ENCODE results near the gene ACTR1A.

The ACTR1A gene

GRCh38 chr10:102485093-102485784, 17.3 kb downstream of the ACTR1A start:
- no peak for DNase-seq (ENCODE audit: low read depth in 2 of 2)

- DNase-seq (ENCODE audit: low read depth in 2 of 2), result no peak
Measured at GRCh38 chr10:102484021-102484420, 18.5 kb downstream of the ACTR1A start.

DNA sequence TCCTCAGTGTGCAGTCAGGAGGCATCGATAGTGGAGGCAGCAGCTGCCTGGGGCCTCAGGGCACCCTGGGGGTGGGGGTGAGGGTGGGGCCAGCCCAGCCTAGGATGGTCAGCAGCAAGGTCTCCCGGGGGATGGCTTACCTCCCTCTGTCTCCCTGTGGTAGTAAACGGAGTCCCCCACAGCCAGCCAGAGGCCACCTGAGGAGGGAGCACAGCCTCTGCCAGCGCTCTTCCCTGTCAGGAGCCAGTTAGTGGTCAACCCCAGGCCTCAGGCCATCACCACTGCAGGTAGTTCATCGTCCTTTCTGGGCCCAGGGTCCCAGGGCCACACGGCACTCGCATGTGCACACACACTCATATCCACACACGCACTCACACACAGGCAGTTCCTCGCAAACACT, 22.1 kb downstream of the ACTR1A start:
- DNase-seq (ENCODE audit: low read depth in 2 of 2), result no peak

DNA sequence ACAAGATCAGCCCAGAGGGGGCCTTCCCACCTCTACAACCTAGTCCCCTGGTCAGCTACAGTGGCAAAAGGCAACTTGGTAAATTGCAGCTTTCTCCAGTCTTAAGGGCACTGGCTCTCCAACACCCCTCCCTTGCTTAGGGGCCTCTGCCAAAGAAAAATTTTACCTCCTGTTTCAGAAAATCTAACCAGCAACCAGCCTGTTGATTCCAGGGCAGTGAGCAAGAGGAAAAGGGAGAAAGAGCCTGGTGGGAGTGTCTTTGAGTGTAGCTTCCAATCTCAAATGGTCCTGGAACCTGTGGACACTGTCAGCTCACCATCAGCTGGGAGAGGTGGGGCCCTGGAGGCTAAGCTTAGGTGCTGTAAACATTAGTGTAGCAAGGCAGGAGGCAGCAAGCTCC, 22.9 kb downstream of the ACTR1A start:
- DNase-seq (ENCODE audit: low read depth in 2 of 2), result no peak

- no peak for DNase-seq (ENCODE audit: low read depth in 2 of 2)
Measured at GRCh38 chr10:102476466-102477141, 25.9 kb downstream of the ACTR1A start.

GRCh38 chr10:102475451-102476040, 27.0 kb downstream of the ACTR1A start:
- no peak for DNase-seq (ENCODE audit: low read depth in 2 of 2)

DNA sequence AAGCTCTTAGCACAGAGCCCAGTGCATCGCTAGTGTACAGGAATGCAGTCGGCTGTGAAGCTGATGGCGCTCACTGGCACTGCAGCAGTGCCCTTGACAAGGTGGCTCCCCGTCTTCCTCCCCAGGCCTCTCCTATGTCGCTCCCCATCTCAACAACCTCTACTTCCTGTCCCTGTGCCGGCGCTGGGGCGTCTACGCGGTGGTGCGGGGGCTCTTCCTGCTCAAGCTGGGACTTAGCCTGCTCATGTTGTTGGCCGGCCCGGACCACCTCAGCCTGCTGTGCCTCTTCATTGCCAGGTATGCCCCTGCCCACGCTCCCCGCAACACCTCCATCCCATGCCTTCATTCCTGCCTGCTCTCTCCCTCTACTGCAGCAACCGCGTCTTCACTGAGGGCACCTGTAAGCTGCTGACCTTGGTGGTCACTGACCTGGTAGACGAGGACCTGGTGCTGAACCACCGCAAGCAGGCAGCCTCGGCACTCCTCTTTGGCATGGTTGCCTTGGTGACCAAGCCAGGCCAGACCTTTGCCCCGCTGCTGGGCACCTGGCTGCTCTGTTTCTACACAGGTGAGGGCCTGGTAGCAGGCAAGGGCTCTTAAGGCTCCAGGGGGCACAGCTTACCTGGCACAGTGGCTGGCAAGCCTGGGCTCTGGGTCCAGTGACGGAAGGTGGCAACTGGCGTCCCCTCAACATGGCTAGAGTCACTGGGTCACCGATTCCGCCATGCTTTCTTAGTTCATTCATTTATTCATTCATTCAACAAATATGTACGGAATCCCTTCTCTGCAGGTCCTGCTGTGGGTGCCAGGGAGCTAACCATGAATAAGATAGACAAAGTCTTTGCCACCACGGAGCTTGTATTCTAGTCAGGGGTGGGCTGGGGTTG, 28.8 kb downstream of the ACTR1A start:
- DNase-seq (ENCODE audit: low read depth in 2 of 2), result no peak

- DNase-seq (ENCODE audit: low read depth in 2 of 2), result no peak
Measured at GRCh38 chr10:102470579-102471546, 31.6 kb downstream of the ACTR1A start.

GRCh38 chr10:102468683-102469082, 33.8 kb downstream of the ACTR1A start:
- DNase-seq (ENCODE audit: low read depth in 2 of 2), result no peak

DNA sequence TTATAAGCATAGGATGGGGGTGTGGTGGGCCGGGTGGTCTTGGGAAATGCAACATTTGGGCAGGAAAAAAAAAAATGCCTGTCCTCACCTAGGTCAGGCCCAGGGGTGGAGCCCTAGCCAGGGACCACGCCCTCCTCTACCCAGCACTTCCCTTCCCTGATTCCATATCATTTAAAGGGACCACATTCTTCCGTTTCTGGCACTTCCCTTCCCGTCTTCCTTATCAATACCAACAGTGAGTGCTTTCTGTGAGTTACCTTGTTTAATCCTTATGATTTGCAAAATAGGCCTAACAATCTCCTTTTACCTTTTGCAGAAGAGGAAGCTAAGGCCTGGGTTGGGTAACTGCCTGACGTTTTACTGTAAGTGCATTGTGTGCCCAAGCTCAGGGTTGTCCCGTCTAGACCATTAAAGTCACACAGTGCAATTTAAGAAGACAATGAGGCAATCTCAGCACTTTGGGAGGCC, 34.5 kb downstream of the ACTR1A start:
- DNase-seq (ENCODE audit: low read depth in 2 of 2), result no peak

DNA sequence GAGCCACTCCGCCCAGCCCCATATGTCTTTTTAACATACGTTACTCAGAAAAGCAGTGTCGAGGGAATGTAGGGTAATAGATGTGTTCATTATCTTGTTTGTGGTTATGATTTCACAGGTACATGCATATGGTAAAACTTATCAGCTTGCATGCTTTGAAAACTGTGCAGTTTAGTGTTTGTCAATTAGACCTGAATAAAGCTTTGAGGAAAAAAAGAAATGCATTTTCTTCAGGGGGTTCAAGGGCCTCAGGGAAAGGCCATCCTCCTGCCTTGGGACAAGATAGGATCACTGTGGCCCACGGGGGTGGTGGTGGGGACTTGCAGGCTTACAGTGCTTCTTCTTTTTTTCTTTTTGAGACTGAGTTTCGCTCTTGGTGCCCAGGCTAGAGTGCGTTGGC, 35.2 kb downstream of the ACTR1A start:
- DNase-seq (ENCODE audit: low read depth in 2 of 2), result no peak

DNA sequence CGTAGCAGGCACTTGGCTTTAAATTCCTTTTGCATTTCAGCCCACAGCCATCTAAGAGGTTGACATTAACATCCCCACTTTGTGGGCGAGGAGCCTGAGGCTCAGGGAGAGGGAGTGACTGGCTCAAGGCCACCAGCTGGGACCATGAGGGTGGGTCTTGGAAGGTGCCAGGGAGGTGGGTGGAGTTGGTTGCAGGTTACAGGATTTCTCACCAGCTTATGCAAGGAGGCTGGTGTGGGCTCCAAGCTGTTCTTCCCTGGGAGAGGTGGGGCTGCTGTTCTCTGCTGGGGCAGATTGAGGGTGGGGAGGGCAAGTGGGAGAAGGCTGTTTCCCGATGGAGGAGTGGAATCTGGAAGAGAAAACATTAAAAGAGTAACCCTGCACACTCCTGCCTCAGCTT, 37.0 kb downstream of the ACTR1A start:
- no peak for DNase-seq (ENCODE audit: low read depth in 2 of 2)

DNA sequence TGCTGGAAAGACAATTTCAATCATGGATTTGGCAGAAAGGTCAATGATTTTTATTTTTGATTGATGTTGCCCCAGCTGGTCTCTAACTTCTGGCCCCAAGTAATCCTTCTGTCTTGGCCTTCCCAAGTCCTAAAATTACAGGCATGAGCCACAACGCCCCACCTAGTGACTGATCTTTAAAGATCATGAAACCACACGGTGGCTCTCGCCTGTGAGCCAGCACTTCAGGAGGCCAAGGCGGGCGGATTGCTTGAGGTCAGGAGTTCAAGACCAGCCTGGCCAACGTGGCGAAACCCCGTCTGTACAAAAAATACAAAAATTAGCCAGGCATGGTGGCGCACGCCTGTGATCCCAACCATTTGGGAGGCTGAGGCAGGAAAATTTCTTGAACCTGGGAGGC, 38.5 kb downstream of the ACTR1A start:
- no peak for DNase-seq (ENCODE audit: low read depth in 2 of 2)

GRCh38 chr10:102462512-102463054, 39.9 kb downstream of the ACTR1A start:
- DNase-seq (ENCODE audit: low read depth in 2 of 2), result no peak

GRCh38 chr10:102461187-102462054, 41.1 kb downstream of the ACTR1A start:
- DNase-seq (ENCODE audit: low read depth in 2 of 2), result peak; percentile 84 to 91

DNA sequence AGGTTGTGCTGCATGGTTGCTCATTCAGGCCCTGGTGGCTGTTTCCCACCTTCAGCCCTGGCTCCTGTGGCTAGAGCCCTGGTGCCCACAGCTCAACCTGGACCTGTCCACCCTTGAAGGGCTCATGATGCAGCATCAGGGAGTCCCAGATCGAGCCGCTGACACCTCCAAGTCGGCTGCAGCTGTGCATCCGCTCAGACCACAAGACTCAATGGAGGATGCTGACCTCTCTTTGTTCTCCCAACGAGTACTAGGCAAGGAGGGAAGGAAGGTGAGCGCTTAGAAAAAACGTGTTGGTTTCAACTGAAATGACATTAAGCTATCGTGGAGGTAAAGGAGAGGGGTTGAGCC, 41.7 kb downstream of the ACTR1A start:
- DNase-seq (ENCODE audit: low read depth in 2 of 2), result no peak

DNA sequence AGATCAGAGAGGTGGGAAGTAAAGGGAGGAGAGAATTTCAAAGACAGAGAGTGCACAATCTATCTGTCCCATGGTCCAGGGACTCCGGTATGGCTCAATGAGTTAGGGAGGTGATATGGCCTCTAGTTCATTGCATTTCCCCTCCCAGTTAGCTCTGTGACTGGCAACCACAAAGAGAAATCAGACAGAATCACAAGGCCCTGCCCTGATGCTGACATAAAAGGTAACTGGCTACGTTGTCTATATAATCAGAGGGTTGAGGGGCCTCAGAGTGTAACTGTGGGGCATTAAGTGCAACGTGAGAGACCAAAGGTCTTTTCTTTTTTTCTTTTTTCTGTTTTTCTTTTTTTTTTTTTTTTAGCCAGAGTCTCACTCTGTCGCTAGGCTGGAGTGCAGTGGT, 43.9 kb downstream of the ACTR1A start:
- DNase-seq (ENCODE audit: low read depth in 2 of 2), result no peak

DNA sequence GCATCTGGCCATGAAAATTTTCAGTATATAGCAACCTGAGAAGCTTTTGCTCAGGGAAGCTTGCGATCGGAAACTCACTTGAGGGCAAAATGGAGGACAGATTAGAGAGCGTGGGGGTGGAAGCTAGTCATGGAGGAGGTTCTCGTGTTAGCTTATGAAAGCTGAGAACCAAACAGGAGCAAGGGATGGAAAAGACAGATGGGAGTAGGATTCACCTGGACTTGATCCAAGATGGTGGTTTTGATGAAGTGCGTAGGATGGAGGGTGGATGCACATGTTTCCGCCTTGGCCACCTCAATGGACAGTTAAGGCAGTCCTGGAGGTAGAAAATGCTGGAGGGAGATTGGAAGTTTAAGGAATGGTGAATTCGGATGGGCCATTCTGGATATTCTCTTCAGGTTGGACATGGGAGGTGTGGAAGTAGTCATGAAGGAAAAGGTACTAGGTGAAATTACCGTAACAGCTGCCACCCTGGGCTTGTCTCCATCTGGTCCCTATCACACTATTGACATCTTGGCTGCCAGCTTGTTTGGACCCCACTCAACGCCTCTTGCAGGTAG, 44.8 kb downstream of the ACTR1A start:
- no peak for DNase-seq (ENCODE audit: low read depth in 2 of 2)

DNA sequence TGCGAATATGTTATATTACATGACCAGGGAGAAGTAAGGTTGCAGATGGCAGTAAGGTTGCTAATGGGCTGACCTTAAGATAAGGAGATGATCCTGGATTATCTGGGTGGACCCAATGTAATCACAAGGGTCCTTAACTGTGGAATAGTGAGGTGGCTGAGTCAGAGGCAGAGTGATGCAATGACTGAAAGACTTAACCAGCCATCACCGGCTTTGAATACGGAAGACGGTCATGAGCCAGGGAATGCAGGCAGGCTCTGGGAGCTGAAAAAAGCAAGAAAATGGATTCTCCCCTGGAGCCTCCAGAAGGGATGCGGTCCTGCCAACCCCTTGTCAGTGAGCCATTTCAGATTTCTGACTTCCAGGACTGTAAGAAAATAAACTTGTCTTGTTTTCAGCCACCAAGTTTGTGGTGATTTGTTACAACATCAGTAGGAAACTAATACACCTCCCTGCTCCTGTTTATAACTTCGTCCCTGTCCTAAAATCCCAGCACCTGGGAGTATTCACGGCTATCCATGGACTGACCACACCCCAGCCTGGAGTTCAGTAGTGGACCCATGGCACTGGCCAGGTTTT, 46.5 kb downstream of the ACTR1A start:
- no peak for DNase-seq (ENCODE audit: low read depth in 2 of 2)

All from stimulated activated CD4-positive, alpha-beta T cell treated with anti-CD3 and anti-CD28 coated beads, Interleukin-12 subunit alpha, Interleukin-12 subunit beta, amount 100 ng/mL, for 24 hours (primary cell).